Measurements from ENCODE around the gene ORMDL3. TPM values are rescaled to one million over a fixed set of nuclear protein-coding genes. Genes with fewer than 3 reads are reported as not detected.

ORMDL3 gene
- total RNA-seq, 2 experiments from 2014 or later: 46.8 to 64.9 TPM

GRCh38 chr17:39871801-39872200 is 55.6 kb downstream of the ORMDL3 start:
- Mint-ChIP-seq H3K4me3 (no peak overlapping the region), H3K36me3 (ENCODE audit: low read depth) (no peaks in the 10 kb centered on the region), H3K27ac (no peak overlapping the region), H3K4me1 (peaks cover 26% of the 10 kb centered on the region), H3K9me3 (ENCODE audit: low read depth) (peaks cover 5% of the 10 kb centered on the region), H3K27me3 (no peaks in the 10 kb centered on the region)
- no peak for DNase-seq
- POLR2A ChIA-PET: no interaction called here
- no peak for ATAC-seq
- intact Hi-C loops (cut with DNase I, micrococcal nuclease): loop anchor here (1.0 kb wide), 1 partner anchor 108 kb away; the partner anchor contains the start of gene PSMD3 (in 2 of the 2)
- CTCF ChIA-PET: interaction anchor here (1.0 to 2.4 kb wide), 6 partner anchors 11 to 247 kb away, joined by 3 to 8 read pairs (median 5); no protein-coding TSS in a partner anchor

Other genes starting within 250 kb of the ORMDL3 start
- gene PGAP3, start 239.5 kb downstream of the ORMDL3 start, total RNA-seq: 10 to 100 TPM in 1 of 2 experiments, 1 to 10 TPM in 1; 8.6 to 11.9 TPM
- 1 to 10 TPM; 5.8 to 6.0 TPM for gene ERBB2, start 227.5 kb downstream of the ORMDL3 start, total RNA-seq
- gene MIEN1, start 197.1 kb downstream of the ORMDL3 start, total RNA-seq: 10 to 100 TPM; 32.5 to 39.4 TPM
- gene GRB7, start 189.7 kb downstream of the ORMDL3 start, total RNA-seq: 1 to 10 TPM; 2.0 to 3.3 TPM
- 10 to 100 TPM; 37.6 to 50.4 TPM for gene IKZF3, start 63.3 kb downstream of the ORMDL3 start, total RNA-seq
- gene ZPBP2, start 59.4 kb downstream of the ORMDL3 start, total RNA-seq: under 1 TPM; 0.19 to 0.34 TPM
- 10 to 100 TPM; 17.7 to 18.5 TPM for gene GSDMB, start 9.0 kb downstream of the ORMDL3 start, total RNA-seq
- not detected for gene LRRC3C, start 131 bp upstream of the ORMDL3 start, total RNA-seq
- 1 to 10 TPM in 1 of 2 experiments, under 1 TPM in 1; 0.98 to 1.1 TPM for gene GSDMA, start 35.4 kb upstream of the ORMDL3 start, total RNA-seq
- gene PSMD3, start 53.2 kb upstream of the ORMDL3 start, total RNA-seq: 100 to 1,000 TPM; 141 to 146 TPM
- not detected for gene CSF3, start 87.8 kb upstream of the ORMDL3 start, total RNA-seq
- gene MED24, start 126.8 kb upstream of the ORMDL3 start, total RNA-seq: 100 to 1,000 TPM in 1 of 2 experiments, 10 to 100 TPM in 1; 97.4 to 110 TPM
- gene THRA, start 135.4 kb upstream of the ORMDL3 start, total RNA-seq: 10 to 100 TPM; 12.9 to 13.1 TPM
- gene NR1D1, start 173.0 kb upstream of the ORMDL3 start, total RNA-seq: 1 to 10 TPM; 5.2 to 5.4 TPM
- 10 to 100 TPM; 81.7 to 89.6 TPM for gene MSL1, start 194.4 kb upstream of the ORMDL3 start, total RNA-seq
- gene CASC3, start 212.9 kb upstream of the ORMDL3 start, total RNA-seq: 100 to 1,000 TPM in 1 of 2 experiments, 10 to 100 TPM in 1; 88.3 to 104 TPM
- gene RAPGEFL1, start 249.9 kb upstream of the ORMDL3 start, total RNA-seq: 1 to 10 TPM; 5.1 to 6.2 TPM